H1 (cell line): ENCODE measurements around the gene SLC25A51. TPM values are rescaled to one million over a fixed set of nuclear protein-coding genes. Genes with fewer than 3 reads are reported as not detected.

Source experiments
- CTCF ChIA-PET: fragments of 300-600 bp; sonication (Branson Sonifier 250); formaldehyde crosslinking; loops from one replicate; lab custom pipeline; 2021; ENCODE audit not compliant: partially characterized antibody; lab: Charles Lee
- POLR2A ChIA-PET: fragments of 300-600 bp; sonication (Branson Sonifier 250); formaldehyde crosslinking; loops from one replicate; lab custom pipeline; 2021; ENCODE audit warnings: inconsistent platforms; ENCODE audit not compliant: partially characterized antibody; lab: Charles Lee
- DNase-seq, 2 experiments: peaks; one replicate each; pipeline versions ENCODE4 v3.0.0 to v3.0.0-alpha.2; 2010 to 2022; ENCODE audit warnings: low spot score in 2 of 2, low read depth in 1 of 2, mixed read lengths in 1 of 2
- FAIRE-seq: peaks from 2 replicates; lab custom pipeline; 2011; peaks lifted over from hg19 to GRCh38; lab: Jason Lieb, UNC
- H2AFZ ChIP-seq: 2 replicates; pipeline ENCODE4 v1.8.1; 2012; ENCODE audit warnings: low read length, inconsistent platforms
- H2AK5ac ChIP-seq: 2 replicates; pipeline ENCODE4 v1.6.1; 2013; ENCODE audit warnings: low read depth, low read length
- H2BK120ac ChIP-seq: replicated peaks from 2 replicates; pipeline ENCODE3; 2013; ENCODE audit warnings: low read depth, low read length, inconsistent platforms
- H2BK12ac ChIP-seq: 2 replicates; pipeline ENCODE4 v1.6.1; 2013; ENCODE audit warnings: low read depth, low read length
- H2BK15ac ChIP-seq: 2 replicates; pipeline ENCODE4 v1.6.1; 2013; ENCODE audit warnings: low read length
- H2BK20ac ChIP-seq: 2 replicates; pipeline ENCODE4 v1.6.1; 2013; ENCODE audit warnings: low read length
- H2BK5ac ChIP-seq: 2 replicates; pipeline ENCODE4 v1.6.1; 2013; ENCODE audit warnings: low read depth, low read length
- H3K14ac ChIP-seq: 2 replicates; pipeline ENCODE4 v1.6.1; 2013; ENCODE audit warnings: inconsistent platforms; ENCODE audit not compliant: insufficient read length
- H3K18ac ChIP-seq: 2 replicates; pipeline ENCODE4 v1.6.1; 2013; ENCODE audit warnings: low read length; ENCODE audit errors: extremely low read depth
- H3K23ac ChIP-seq: 2 replicates; pipeline ENCODE4 v1.6.1; 2013; ENCODE audit warnings: inconsistent platforms; ENCODE audit not compliant: insufficient read length
- H3K23me2 ChIP-seq: 2 replicates; pipeline ENCODE4 v1.6.1; 2013; ENCODE audit warnings: low read depth, low read length
- H3K27ac ChIP-seq: 2 replicates; pipeline ENCODE4 v1.6.1; 2011; ENCODE audit warnings: low read depth, low read length, inconsistent platforms
- H3K27me3 ChIP-seq, 4 experiments: replicated peaks in 1 of 4; 1 replicate in 1 of 4; 2 replicates in 3 of 4; pipeline versions ENCODE4 v1.6.1 to v1.8.1; 2011 to 2013; ENCODE audit warnings: low read length in 3 of 4, mild to moderate bottlenecking in 3 of 4, inconsistent platforms in 2 of 4, mixed read lengths in 2 of 4, moderate library complexity in 1 of 4; ENCODE audit not compliant: control insufficient read depth in 3 of 4, insufficient read depth in 3 of 4; ENCODE audit errors: extremely low read depth in 1 of 4
- H3K36me3 ChIP-seq, 4 experiments: 2 replicates each; pipeline versions ENCODE4 v1.6.1 to v1.8.1; 2011 to 2013; ENCODE audit warnings: mild to moderate bottlenecking in 4 of 4, low read length in 3 of 4, moderate library complexity in 2 of 4, control low read depth in 1 of 4, inconsistent platforms in 1 of 4; ENCODE audit not compliant: insufficient read depth in 4 of 4, control insufficient read depth in 2 of 4
- H3K4ac ChIP-seq: replicated peaks from 2 replicates; pipeline ENCODE3; 2013; ENCODE audit warnings: low read length, low read depth, mixed read lengths, inconsistent platforms; ENCODE audit not compliant: insufficient read length
- H3K4me1 ChIP-seq, 4 experiments: replicated peaks in 1 of 4; 1 replicate in 1 of 4; 2 replicates in 3 of 4; pipeline versions ENCODE4 v1.6.1 to v1.8.1; 2011 to 2013; ENCODE audit warnings: low read length in 3 of 4, inconsistent platforms in 2 of 4, mixed read lengths in 1 of 4; ENCODE audit not compliant: insufficient read depth in 4 of 4, control insufficient read depth in 3 of 4
- H3K4me2 ChIP-seq, 2 experiments: 2 replicates each; pipeline versions ENCODE4 v1.6.1 to v1.8.1; 2011 to 2013; ENCODE audit warnings: low read depth in 2 of 2, low read length in 2 of 2, control low read depth in 1 of 2, inconsistent platforms in 1 of 2, mild to moderate bottlenecking in 1 of 2; ENCODE audit not compliant: insufficient read depth in 1 of 2
- H3K4me3 ChIP-seq, 4 experiments: fragments of 200-600, 300-600 bp in 1 of 4; sonication (generic), shearing (Covaris generic), sonication (Bioruptor Twin) in 1 of 4; 2 replicates each; pipeline versions ENCODE4 v1.5.1 to v1.8.1; 2011 to 2016; ENCODE audit warnings: low read length in 4 of 4, low read depth in 3 of 4, control low read depth in 2 of 4, inconsistent platforms in 2 of 4, mild to moderate bottlenecking in 2 of 4, mixed read lengths in 1 of 4, moderate library complexity in 1 of 4; ENCODE audit not compliant: insufficient read depth in 2 of 4; ENCODE audit errors: extremely low read depth in 1 of 4
- H3K56ac ChIP-seq: replicated peaks from 2 replicates; pipeline ENCODE3; 2013; ENCODE audit warnings: low read depth, mild to moderate bottlenecking, mixed read lengths, low read length, inconsistent platforms; ENCODE audit not compliant: insufficient read length
- H3K79me1 ChIP-seq: 2 replicates; pipeline ENCODE4 v1.6.1; 2013; ENCODE audit warnings: low read depth, low read length, control low read depth
- H3K79me2 ChIP-seq, 2 experiments: 2 replicates each; pipeline versions ENCODE4 v1.6.1 to v1.8.1; 2012 to 2013; ENCODE audit warnings: low read length in 2 of 2, mild to moderate bottlenecking in 2 of 2, inconsistent platforms in 1 of 2; ENCODE audit not compliant: insufficient read depth in 2 of 2, control insufficient read depth in 1 of 2
- H3K9ac ChIP-seq, 4 experiments: replicated peaks in 1 of 4; 1 replicate in 1 of 4; 2 replicates in 3 of 4; pipeline versions ENCODE4 v1.6.1 to v1.8.1; 2011 to 2013; ENCODE audit warnings: low read depth in 3 of 4, low read length in 3 of 4, control low read depth in 2 of 4, mild to moderate bottlenecking in 2 of 4, moderate library complexity in 2 of 4, inconsistent platforms in 1 of 4; ENCODE audit errors: extremely low read depth in 1 of 4
- H3K9me3 ChIP-seq, 2 experiments: 2 replicates each; pipeline versions ENCODE4 v1.6.1 to v1.8.1; 2012 to 2013; ENCODE audit warnings: mild to moderate bottlenecking in 2 of 2, moderate library complexity in 2 of 2, control low read depth in 1 of 2, inconsistent platforms in 1 of 2, low read depth in 1 of 2, low read length in 1 of 2, mixed read lengths in 1 of 2; ENCODE audit not compliant: insufficient read depth in 2 of 2
- H4K20me1 ChIP-seq, 2 experiments: replicated peaks in 1 of 2; 2 replicates each; pipeline versions ENCODE3 to v1.8.1; 2011 to 2013; ENCODE audit warnings: inconsistent platforms in 2 of 2, low read length in 2 of 2, mild to moderate bottlenecking in 1 of 2; ENCODE audit not compliant: insufficient read depth in 2 of 2, control insufficient read depth in 1 of 2
- H4K5ac ChIP-seq: 2 replicates; pipeline ENCODE4 v1.6.1; 2013; ENCODE audit warnings: low read length, low read depth, mixed read lengths, inconsistent platforms; ENCODE audit not compliant: insufficient read length
- H4K8ac ChIP-seq: 2 replicates; pipeline ENCODE4 v1.8.0; 2013; ENCODE audit warnings: mild to moderate bottlenecking, moderate library complexity, low read length, inconsistent platforms; ENCODE audit not compliant: insufficient read depth; ENCODE audit errors: extremely low read depth
- H4K91ac ChIP-seq: replicated peaks from 2 replicates; pipeline ENCODE3; 2013; ENCODE audit warnings: low read length, mixed read lengths, inconsistent platforms; ENCODE audit not compliant: insufficient read length
- ATF3 ChIP-seq: IDR thresholded peaks from 2 replicates; pipeline ENCODE4 v1.6.1; 2011; ENCODE audit warnings: low read depth, mild to moderate bottlenecking, low read length; ENCODE audit not compliant: insufficient read depth
- BACH1 ChIP-seq: IDR thresholded peaks from 2 replicates; pipeline ENCODE4 v1.6.1; 2012; ENCODE audit warnings: low read length, improper control_type of control experiment
- CHD1 ChIP-seq: IDR thresholded peaks from 2 replicates; pipeline ENCODE4 v1.6.1; 2012; ENCODE audit warnings: low read depth, low read length, improper control_type of control experiment
- GABPA ChIP-seq: IDR thresholded peaks from 2 replicates; pipeline ENCODE4 v1.6.1; 2011; ENCODE audit warnings: mild to moderate bottlenecking, low read length, moderate library complexity, borderline replicate concordance; ENCODE audit not compliant: insufficient read depth
- GTF2F1 ChIP-seq: IDR thresholded peaks from 2 replicates; pipeline ENCODE4 v1.6.1; 2012; ENCODE audit warnings: low read depth, low read length, improper control_type of control experiment, borderline replicate concordance
- MAFK ChIP-seq: IDR thresholded peaks from 2 replicates; pipeline ENCODE4 v1.6.1; 2012; ENCODE audit warnings: low read depth, mild to moderate bottlenecking, improper control_type of control experiment, low read length
- RAD21 ChIP-seq, 2 experiments: IDR thresholded peaks in 1 of 2; conservative IDR thresholded peaks in 1 of 2; 2 replicates each; pipeline ENCODE4 v1.6.1; 2011; ENCODE audit warnings: low read depth in 2 of 2, low read length in 2 of 2, improper control_type of control experiment in 1 of 2, inconsistent platforms in 1 of 2, mild to moderate bottlenecking in 1 of 2, moderate library complexity in 1 of 2
- RNF2 ChIP-seq: fragments of 200-900, 300-1000 bp; sonication (generic); IDR thresholded peaks from 2 replicates; pipeline ENCODE4 v1.7.1; 2016; ENCODE audit warnings: borderline replicate concordance, low read depth, mild to moderate bottlenecking, antibody characterized with exemption, low read length; ENCODE audit not compliant: poor library complexity, severe bottlenecking; ENCODE audit errors: missing control alignments
- RXRA ChIP-seq: IDR thresholded peaks from 2 replicates; pipeline ENCODE4 v1.6.1; 2011; ENCODE audit warnings: low read depth, mild to moderate bottlenecking, low read length, moderate library complexity; ENCODE audit not compliant: insufficient read depth
- SIX5 ChIP-seq: IDR thresholded peaks from 2 replicates; pipeline ENCODE4 v1.6.1; 2011; ENCODE audit warnings: mild to moderate bottlenecking, low read depth, low read length
- SP1 ChIP-seq: IDR thresholded peaks from 2 replicates; pipeline ENCODE4 v1.6.1; 2011; ENCODE audit warnings: low read depth, low read length
- SP2 ChIP-seq: IDR thresholded peaks from 2 replicates; pipeline ENCODE4 v1.6.1; 2012; ENCODE audit warnings: mild to moderate bottlenecking, low read length, inconsistent platforms
- SRF ChIP-seq: IDR thresholded peaks from 2 replicates; pipeline ENCODE4 v1.6.1; 2011; ENCODE audit warnings: mild to moderate bottlenecking, low read depth, low read length, moderate library complexity
- WGBS, 2 experiments: shearing (Covaris generic) in 1 of 2; methylation state at CpG; one replicate each; pipeline versions ENCODE4 v1.1.6 to v1.1.7; 2013 to 2015; ENCODE audit warnings: low lambda C conversion rate in 2 of 2, mixed read lengths in 2 of 2, inconsistent platforms in 1 of 2, low coverage in 1 of 2, missing lambda C conversion rate in 1 of 2; ENCODE audit not compliant: insufficient replicate concordance in 2 of 2, insufficient coverage in 1 of 2, insufficient read length in 1 of 2; ENCODE audit errors: extremely low coverage in 1 of 2, missing lambda C conversion rate in 1 of 2; 5-methylcytosine and 5-hydroxymethylcytosine counted together
- polyA plus RNA-seq, 7 experiments: library from polyadenylated mRNA; depleted of rRNA in 3 of 7; stranded (reverse) in 5 of 7; unstranded in 2 of 7; fragments of >200 nt in 5 of 7; fragments of 200-250 nt in 2 of 7; gene quantifications; 1 replicate in 5 of 7; 2 replicates in 1 of 7; 4 replicates in 1 of 7; pipeline versions ENCODE4 v1.2.1 to v1.2.3, GENCODE V29; 2011 to 2013; ENCODE audit warnings: missing spikeins in 2 of 7, mixed read lengths in 2 of 7
- total RNA-seq: library from RNA; stranded (reverse); fragmentation: NEBNext Ultra II Directional; extraction: Animal tissue kit (Norgen Biotek cat#: 25700); gene quantifications from 2 replicates; pipeline ENCODE4 v1.2.1, GENCODE V29; 2021

Gene SLC25A51
- total and polyA plus RNA-seq, 2 of the 8 experiments (the other 6 are each of a cell fraction or from before 2014, with no cell fraction given): 8.0 to 14.5 TPM

GRCh38 chr9:37870799-37871176 is 33.1 kb downstream of the SLC25A51 start:
- DNase-seq (no peak), FAIRE-seq (no peak)
- H3K4me2 ChIP-seq: no peak overlapping the region
- no peak overlapping the region for H3K18ac ChIP-seq
- no peak overlapping the region for H4K91ac ChIP-seq
- no peak overlapping the region for H3K56ac ChIP-seq
- no peak overlapping the region for H2BK15ac ChIP-seq
- no peak overlapping the region for H2BK5ac ChIP-seq
- peaks cover 0 to 1% of the 10 kb centered on the region in 2 experiments for H4K20me1 ChIP-seq
- no peak overlapping the region for H3K14ac ChIP-seq
- H3K4me1 ChIP-seq: no peaks in the 10 kb centered on the region
- no peak overlapping the region for H3K23ac ChIP-seq
- no peak overlapping the region for H2BK120ac ChIP-seq
- no peak overlapping the region for H2AK5ac ChIP-seq
- no peak overlapping the region for H2AFZ ChIP-seq
- no peak overlapping the region for H4K5ac ChIP-seq
- no peaks in the 10 kb centered on the region for H3K27me3 ChIP-seq
- no peaks in the 10 kb centered on the region for H3K23me2 ChIP-seq
- no peak overlapping the region for H3K9ac ChIP-seq
- no peaks in the 10 kb centered on the region for H3K9me3 ChIP-seq
- H3K36me3 ChIP-seq: no peaks in the 10 kb centered on the region
- no peak overlapping the region for H3K27ac ChIP-seq
- H2BK12ac ChIP-seq: no peak overlapping the region
- no peak overlapping the region for H2BK20ac ChIP-seq
- TF ChIP-seq GABPA (no peak), SRF (no peak), MAFK (no peak), SP2 (no peak), ATF3 (no peak), CHD1 (no peak), RXRA (no peak), BACH1 (no peak), SP1 (no peak), GTF2F1 (no peak), SIX5 (no peak), RNF2 (no peak), RAD21 (IDR thresholded peaks at IDR 0.05 in 1 of 2, conservative IDR thresholded peaks at IDR 0.05 in 1 of 2; ENCODE audit: low read depth in 2 of 2, low read length in 2 of 2) (no peak)
- H3K79me2 ChIP-seq: no peaks in the 10 kb centered on the region
- no peak overlapping the region for H4K8ac ChIP-seq
- 82% methylated on average over 5 of the region's 5 CpGs; no CpG with 5 or more reads in 1 of the 2 experiments for WGBS, 2 experiments
- CTCF ChIA-PET: interaction anchor here (0.6 to 1.3 kb wide), 4 partner anchors 10 to 277 kb away, joined by 3 to 4 read pairs (median 4); no protein-coding TSS in a partner anchor
- POLR2A ChIA-PET: no interaction called here
- no peak overlapping the region for H3K4me3 ChIP-seq
- no peak overlapping the region for H3K4ac ChIP-seq
- no peaks in the 10 kb centered on the region for H3K79me1 ChIP-seq
